PC-9 (cell line): ENCODE measurements around the gene RXYLT1. TPM values are rescaled to one million over a fixed set of nuclear protein-coding genes. Genes with fewer than 3 reads are reported as not detected.
"Not testable (repeated sequence)": the region's sequence is repeated elsewhere in the genome, so short reads cannot be mapped to it uniquely, and the experiment has no call there.

Source experiments
- BruUV-seq: library from RNA; stranded (reverse); fragments of 400-500 nt; replicated peaks from 2 replicates; lab custom pipeline; 2021; lab: Mats Ljungman, UMichigan
- CTCF ChIA-PET: fragments of 300-600 bp; sonication (Branson Sonifier 250); formaldehyde crosslinking; loops from one replicate; lab custom pipeline; 2022; ENCODE audit warnings: antibody characterized with exemption; lab: Charles Lee
- POLR2A ChIA-PET: fragments of 300-600 bp; sonication (Branson Sonifier 250); formaldehyde crosslinking; loops from one replicate; lab custom pipeline; 2022; ENCODE audit warnings: antibody characterized with exemption; ENCODE audit not compliant: unreplicated experiment; lab: Charles Lee
- DNase-seq, 2 experiments: peaks; one replicate each; pipeline versions ENCODE4 v3.0.0 to v3.0.0-alpha.2; 2015 to 2022; ENCODE audit warnings: mixed read lengths in 1 of 2
- H2AFZ ChIP-seq: fragments of 200-600 bp; sonication (generic); 2 replicates; pipeline ENCODE4 v1.8.1; 2017; ENCODE audit warnings: antibody characterized with exemption
- H3F3A ChIP-seq: fragments of 200-600 bp; sonication (generic); 2 replicates; pipeline ENCODE4 v1.8.1; 2017; ENCODE audit warnings: antibody characterized with exemption, mild to moderate bottlenecking, low read depth; ENCODE audit not compliant: insufficient read depth
- H3K27ac ChIP-seq: fragments of 200-600 bp; sonication (generic); 2 replicates; pipeline ENCODE4 v1.6.1; 2016; ENCODE audit warnings: mixed run types
- H3K27me3 ChIP-seq: fragments of 200-600 bp; sonication (generic); 2 replicates; pipeline ENCODE4 v1.6.1; 2016; ENCODE audit warnings: low read depth, mixed run types; ENCODE audit not compliant: insufficient read depth
- H3K36me3 ChIP-seq: fragments of 200-600 bp; sonication (generic); 2 replicates; pipeline ENCODE4 v1.6.1; 2016; ENCODE audit warnings: low read depth, mixed run types
- H3K4me1 ChIP-seq: fragments of 200-600 bp; sonication (generic); replicated peaks from 2 replicates; pipeline ENCODE4 v1.6.1; 2016; ENCODE audit warnings: mixed run types; ENCODE audit not compliant: insufficient read depth
- H3K4me2 ChIP-seq: fragments of 200-600 bp; sonication (generic); 2 replicates; pipeline ENCODE4 v1.6.1; 2017; ENCODE audit warnings: mixed run types
- H3K4me3 ChIP-seq: fragments of 200-600 bp; sonication (generic); 2 replicates; pipeline ENCODE4 v1.6.1; 2016; ENCODE audit warnings: mixed run types
- H3K79me2 ChIP-seq: fragments of 200-600 bp; sonication (generic); 2 replicates; pipeline ENCODE4 v1.6.1; 2017; ENCODE audit warnings: low read depth, mixed run types
- H3K9me2 ChIP-seq: fragments of 200-600 bp; sonication (generic); 2 replicates; pipeline ENCODE4 v1.8.1; 2017; ENCODE audit warnings: mild to moderate bottlenecking; ENCODE audit not compliant: insufficient read depth
- H3K9me3 ChIP-seq: fragments of 200-600 bp; sonication (generic); 2 replicates; pipeline ENCODE4 v1.8.1; 2016; ENCODE audit warnings: low read depth; ENCODE audit not compliant: insufficient read depth
- H4K20me1 ChIP-seq: fragments of 200-600 bp; sonication (generic); 2 replicates; pipeline ENCODE4 v1.8.1; 2017; ENCODE audit not compliant: insufficient read depth
- CTCF ChIP-seq: fragments of 200-600 bp; sonication (generic); conservative IDR thresholded peaks from 2 replicates; pipeline ENCODE4 v1.6.1; 2017; ENCODE audit warnings: mixed run types, antibody characterized with exemption, mild to moderate bottlenecking, moderate library complexity
- EZH2 ChIP-seq: fragments of 200-600 bp; sonication (generic); IDR thresholded peaks from 2 replicates; pipeline ENCODE4 v1.8.0; 2017; ENCODE audit warnings: antibody characterized with exemption, low read depth
- intact Hi-C: fragments of 100-400 bp; cut with micrococcal nuclease; formaldehyde crosslinking; loops from one replicate; pipeline ENCODE4 v1.10.0; 2022; ENCODE audit not compliant: unreplicated experiment
- total RNA-seq: library from RNA; stranded (reverse); gene quantifications from 2 replicates; pipeline ENCODE4 v1.2.3, GENCODE V29; 2021

Gene RXYLT1
- total RNA-seq, 1 experiment from 2014 or later: 12.2 TPM

GRCh38 chr12:63841011-63841410, 61.3 kb downstream of the RXYLT1 start:
- POLR2A ChIA-PET: no interaction called here
- H3K9me3 ChIP-seq: no peaks in the 10 kb centered on the region
- CTCF ChIA-PET: interaction anchor here (0.9 kb wide), 1 partner anchor 340 kb away, joined by 3 read pairs; no protein-coding TSS in a partner anchor
- H3K27ac ChIP-seq: no peak overlapping the region
- TF ChIP-seq EZH2: no peak
- no peak for TF ChIP-seq CTCF
- intact Hi-C loops: loop anchor here (5.0 to 10.0 kb wide), 2 partner anchors 154 to 396 kb away; no protein-coding TSS in a partner anchor
- peaks cover 4% of the 10 kb centered on the region; the same call in 1 of the 2 replicates for H3K4me1 ChIP-seq
- no peaks in the 10 kb centered on the region for H3K27me3 ChIP-seq
- H3F3A ChIP-seq: peaks cover 8% of the 10 kb centered on the region
- peaks cover 20% of the 10 kb centered on the region for H3K79me2 ChIP-seq
- BruUV-seq: no TSS peak
- H2AFZ ChIP-seq: no peak overlapping the region
- no peak overlapping the region for H3K4me3 ChIP-seq
- DNase-seq: no peak
- no peak overlapping the region for H3K4me2 ChIP-seq
- no peaks in the 10 kb centered on the region for H4K20me1 ChIP-seq
- no peaks in the 10 kb centered on the region for H3K36me3 ChIP-seq
- no peaks in the 10 kb centered on the region for H3K9me2 ChIP-seq

GRCh38 chr12:63841571-63841970, 61.9 kb downstream of the RXYLT1 start:
- no TSS peak for BruUV-seq
- intact Hi-C loops: loop anchor here (5.0 to 10.0 kb wide), 2 partner anchors 153 to 396 kb away; no protein-coding TSS in a partner anchor
- Histone ChIP-seq H3K4me2 (no peak overlapping the region), H3K27me3 (no peaks in the 10 kb centered on the region), H3K36me3 (no peaks in the 10 kb centered on the region), H3K9me3 (no peaks in the 10 kb centered on the region), H3F3A (peaks cover 14% of the 10 kb centered on the region), H3K9me2 (no peaks in the 10 kb centered on the region), H3K79me2 (peaks cover 26% of the 10 kb centered on the region), H3K4me3 (no peak overlapping the region), H3K27ac (no peak overlapping the region), H2AFZ (no peak overlapping the region), H3K4me1 (peaks cover 6% of the 10 kb centered on the region), H4K20me1 (no peaks in the 10 kb centered on the region)
- no peak for TF ChIP-seq CTCF
- TF ChIP-seq EZH2: no peak
- CTCF ChIA-PET: interaction anchor here (0.9 kb wide), 1 partner anchor 340 kb away, joined by 3 read pairs; no protein-coding TSS in a partner anchor
- no peak for DNase-seq
- POLR2A ChIA-PET: no interaction called here

- H3K4me2 ChIP-seq, H3K27ac ChIP-seq, CTCF ChIA-PET, H4K20me1 ChIP-seq, BruUV-seq, POLR2A ChIA-PET, H3K9me3 ChIP-seq, H2AFZ ChIP-seq, H3K9me2 ChIP-seq, H3K27me3 ChIP-seq, H3K36me3 ChIP-seq, DNase-seq, H3K4me3 ChIP-seq: not testable (repeated sequence)
- intact Hi-C loops: loop anchor here (5.0 to 10.0 kb wide), 2 partner anchors 152 to 395 kb away; no protein-coding TSS in a partner anchor
- peaks cover 16% of the 10 kb centered on the region for H3F3A ChIP-seq
- peaks cover 37% of the 10 kb centered on the region for H3K79me2 ChIP-seq
- peaks cover 18% of the 10 kb centered on the region for H3K4me1 ChIP-seq
These were observed 63.0 kb downstream of the RXYLT1 start for GRCh38 chr12:63842750-63843149.
